Stimulated activated CD8-positive, alpha-beta memory T cell treated with anti-CD3 and anti-CD28 coated beads, Interleukin-7, amount 100 ng/mL, for 4 hours (primary cell): ENCODE data around the gene MARS1.
"Not testable (repeated sequence)": the region's sequence is repeated elsewhere in the genome, so short reads cannot be mapped to it uniquely, and the experiment has no call there.

Experiments used
- DNase-seq, 2 donors: peaks; one replicate each; pipeline ENCODE4 v3.0.0-alpha.2; 2020; ENCODE audit warnings: low read depth in 2 of 2

Gene MARS1

GRCh38 chr12:57551637-57552305 lies 63.9 kb downstream of the MARS1 start:
- DNase-seq, result no peak

GRCh38 chr12:57552306-57552651 lies 64.4 kb downstream of the MARS1 start:
- DNase-seq, result no peak

- no peak for DNase-seq
Observed at GRCh38 chr12:57552835-57553313, 65.0 kb downstream of the MARS1 start.

- no peak for DNase-seq
Observed at GRCh38 chr12:57553343-57554202, 65.7 kb downstream of the MARS1 start.

- DNase-seq, result no peak
Observed at GRCh38 chr12:57554453-57554852, 66.6 kb downstream of the MARS1 start.

GRCh38 chr12:57554897-57555296 lies 67.0 kb downstream of the MARS1 start:
- DNase-seq, result no peak

- DNase-seq, result no peak
Observed at GRCh38 chr12:57558864-57559263, 71.0 kb downstream of the MARS1 start.

- no peak for DNase-seq
Observed at GRCh38 chr12:57560516-57560915, 72.6 kb downstream of the MARS1 start.

GRCh38 chr12:57561117-57561516 lies 73.2 kb downstream of the MARS1 start:
- not testable (repeated sequence) for DNase-seq

GRCh38 chr12:57563358-57563757 lies 75.5 kb downstream of the MARS1 start:
- no peak for DNase-seq

- DNase-seq, result no peak
Observed at GRCh38 chr12:57564178-57564740, 76.4 kb downstream of the MARS1 start.
